BLaER1 (cell line): Measurements from ENCODE around the gene SMAD4.
"Not testable (repeated sequence)": the region's sequence is repeated elsewhere in the genome, so short reads cannot be mapped to it uniquely, and the experiment has no call there.

Experiments
- H3K27ac ChIP-seq: shearing (Covaris generic); formaldehyde crosslinking; 2 replicates; pipeline ENCODE4 v1.8.1; 2022
- H3K27me3 ChIP-seq: shearing (Covaris generic); formaldehyde crosslinking; 2 replicates; pipeline ENCODE4 v1.8.1; 2022
- H3K36me3 ChIP-seq: shearing (Covaris generic); formaldehyde crosslinking; 2 replicates; pipeline ENCODE4 v1.8.1; 2022
- H3K4me1 ChIP-seq: shearing (Covaris generic); formaldehyde crosslinking; 2 replicates; pipeline ENCODE4 v1.8.1; 2022
- H3K4me2 ChIP-seq: shearing (Covaris generic); formaldehyde crosslinking; 2 replicates; pipeline ENCODE4 v1.8.1; 2022
- H3K4me3 ChIP-seq: shearing (Covaris generic); formaldehyde crosslinking; 2 replicates; pipeline ENCODE4 v1.8.1; 2022
- H3K9ac ChIP-seq: shearing (Covaris generic); formaldehyde crosslinking; 2 replicates; pipeline ENCODE4 v1.8.1; 2022
- H3K9me3 ChIP-seq: shearing (Covaris generic); formaldehyde crosslinking; 2 replicates; pipeline ENCODE4 v1.8.1; 2022
- H4K20me1 ChIP-seq: shearing (Covaris generic); formaldehyde crosslinking; 2 replicates; pipeline ENCODE4 v1.8.1; 2022
- Cebpa-rat ChIP-seq: shearing (Covaris generic); IDR thresholded peaks from 2 replicates; pipeline ENCODE4 v1.8.1; 2022

The SMAD4 gene

GRCh38 chr18:51029694-51030536 is at the start of gene SMAD4:
Gene SMAD4 (plus strand): TSS chr18:51030213. CDS start chr18:51047047, 16,834 bp downstream.
- peak within 1 kb of the TSS; percentile 98 for H3K27ac ChIP-seq
- H3K36me3 ChIP-seq: peaks cover 42% of the 10 kb centered on the region
- no peaks in the 10 kb centered on the region for H3K27me3 ChIP-seq
- peak within 1 kb of the TSS; percentile 81 for H3K4me2 ChIP-seq
- no peaks in the 10 kb centered on the region for H3K9me3 ChIP-seq
- peaks cover 55% of the 10 kb centered on the region for H3K4me1 ChIP-seq
- H3K9ac ChIP-seq: peak within 1 kb of the TSS; percentile 98
- peaks cover 48% of the 10 kb centered on the region for H4K20me1 ChIP-seq
- TF ChIP-seq Cebpa-rat: no peak
- peak within 1 kb of the TSS; percentile 93 for H3K4me3 ChIP-seq

GRCh38 chr18:50981381-50981780 is 48.6 kb upstream of the SMAD4 start:
- Histone ChIP-seq H3K4me1 (no peaks in the 10 kb centered on the region), H3K36me3 (peaks cover 87% of the 10 kb centered on the region), H3K4me2 (no peak overlapping the region), H3K27ac (no peak overlapping the region), H3K27me3 (no peaks in the 10 kb centered on the region), H4K20me1 (no peaks in the 10 kb centered on the region), H3K9me3 (peaks cover 33% of the 10 kb centered on the region), H3K4me3 (no peak overlapping the region), H3K9ac (no peak overlapping the region)
- no peak for TF ChIP-seq Cebpa-rat

- H3K9me3 ChIP-seq: peaks cover 24% of the 10 kb centered on the region
- no peak overlapping the region for H3K27ac ChIP-seq
- no peak for TF ChIP-seq Cebpa-rat
- H3K4me2 ChIP-seq: no peak overlapping the region
- H3K27me3 ChIP-seq: no peaks in the 10 kb centered on the region
- H3K4me3 ChIP-seq: no peak overlapping the region
- no peak overlapping the region for H3K9ac ChIP-seq
- no peaks in the 10 kb centered on the region for H3K4me1 ChIP-seq
- H3K36me3 ChIP-seq: peaks cover 85% of the 10 kb centered on the region
- no peaks in the 10 kb centered on the region for H4K20me1 ChIP-seq
Measured at GRCh38 chr18:50982086-50982801, 47.8 kb upstream of the SMAD4 start.

- H3K27ac ChIP-seq: no peak overlapping the region
Measured at GRCh38 chr18:50982802-50983179, 47.2 kb upstream of the SMAD4 start.

GRCh38 chr18:50986360-50987087 is 43.5 kb upstream of the SMAD4 start:
- H3K27me3 ChIP-seq: no peaks in the 10 kb centered on the region
- no peak overlapping the region for H3K4me2 ChIP-seq
- no peaks in the 10 kb centered on the region for H3K4me1 ChIP-seq
- no peaks in the 10 kb centered on the region for H3K9me3 ChIP-seq
- peaks cover 49% of the 10 kb centered on the region for H3K36me3 ChIP-seq
- TF ChIP-seq Cebpa-rat: no peak
- H3K4me3 ChIP-seq: no peak overlapping the region
- H3K27ac ChIP-seq: no peak overlapping the region
- no peak overlapping the region for H3K9ac ChIP-seq
- no peaks in the 10 kb centered on the region for H4K20me1 ChIP-seq

More at GRCh38 chr18:50982802-50983179, 47.2 kb upstream of the SMAD4 start:
- no peak overlapping the region for H3K4me3 ChIP-seq
- no peak for TF ChIP-seq Cebpa-rat
- H3K27me3 ChIP-seq: no peaks in the 10 kb centered on the region
- H4K20me1 ChIP-seq: no peaks in the 10 kb centered on the region
- peaks cover 80% of the 10 kb centered on the region for H3K36me3 ChIP-seq
- no peak overlapping the region for H3K4me2 ChIP-seq
- H3K9me3 ChIP-seq: peaks cover 19% of the 10 kb centered on the region
- H3K4me1 ChIP-seq: no peaks in the 10 kb centered on the region
- no peak overlapping the region for H3K9ac ChIP-seq

- H3K9me3 ChIP-seq: no peaks in the 10 kb centered on the region
- no peaks in the 10 kb centered on the region for H3K4me1 ChIP-seq
- H3K27me3 ChIP-seq: no peaks in the 10 kb centered on the region
- H3K27ac ChIP-seq: no peak overlapping the region
- no peak for TF ChIP-seq Cebpa-rat
- no peak overlapping the region for H3K4me2 ChIP-seq
- peaks cover 42% of the 10 kb centered on the region for H3K36me3 ChIP-seq
- no peak overlapping the region for H3K9ac ChIP-seq
- H4K20me1 ChIP-seq: no peaks in the 10 kb centered on the region
- no peak overlapping the region for H3K4me3 ChIP-seq
Measured at GRCh38 chr18:50987261-50987660, 42.8 kb upstream of the SMAD4 start.

GRCh38 chr18:50989711-50990110 is 40.3 kb upstream of the SMAD4 start:
- no peak for TF ChIP-seq Cebpa-rat
- Histone ChIP-seq H3K9me3 (no peaks in the 10 kb centered on the region), H4K20me1 (no peaks in the 10 kb centered on the region), H3K36me3 (peaks cover 21% of the 10 kb centered on the region), H3K4me1 (no peaks in the 10 kb centered on the region), H3K4me2 (no peak overlapping the region), H3K27ac (no peak overlapping the region), H3K27me3 (no peaks in the 10 kb centered on the region), H3K9ac (no peak overlapping the region), H3K4me3 (no peak overlapping the region)

- H3K4me3 ChIP-seq: no peak overlapping the region
- no peaks in the 10 kb centered on the region; the same call in 1 of the 2 replicates for H3K9me3 ChIP-seq
- H3K4me2 ChIP-seq: no peak overlapping the region
- no peak overlapping the region for H3K9ac ChIP-seq
- no peak for TF ChIP-seq Cebpa-rat
- H3K27me3 ChIP-seq: no peaks in the 10 kb centered on the region
- H3K36me3 ChIP-seq: peaks cover 3% of the 10 kb centered on the region; the same call in 1 of the 2 replicates
- H3K27ac ChIP-seq: no peak overlapping the region
- no peaks in the 10 kb centered on the region for H4K20me1 ChIP-seq
- no peaks in the 10 kb centered on the region for H3K4me1 ChIP-seq
Measured at GRCh38 chr18:50992351-50992762, 37.7 kb upstream of the SMAD4 start.

GRCh38 chr18:50994031-50994430 is 36.0 kb upstream of the SMAD4 start:
- Histone ChIP-seq H3K9me3 (peaks cover 5% of the 10 kb centered on the region; the same call in 1 of the 2 replicates), H3K27ac (no peak overlapping the region), H3K4me2 (no peak overlapping the region), H3K4me1 (no peaks in the 10 kb centered on the region), H3K27me3 (no peaks in the 10 kb centered on the region), H3K9ac (no peak overlapping the region), H3K4me3 (no peak overlapping the region), H4K20me1 (no peaks in the 10 kb centered on the region), H3K36me3 (no peaks in the 10 kb centered on the region; the same call in 1 of the 2 replicates)
- no peak for TF ChIP-seq Cebpa-rat

GRCh38 chr18:51003174-51003573 is 26.8 kb upstream of the SMAD4 start:
- H3K4me2 ChIP-seq, H4K20me1 ChIP-seq: not testable (repeated sequence)

More at GRCh38 chr18:51003174-51003573, 26.8 kb upstream of the SMAD4 start:
- H3K9me3 ChIP-seq, H3K27ac ChIP-seq, H3K9ac ChIP-seq, H3K27me3 ChIP-seq, H3K36me3 ChIP-seq, H3K4me3 ChIP-seq, H3K4me1 ChIP-seq: not testable (repeated sequence)
